Spinal cord (tissue), 10 donors: ENCODE data around the gene MPC2. TPM values are rescaled to one million over a fixed set of nuclear protein-coding genes. Genes with fewer than 3 reads are reported as not detected.
"Not testable (repeated sequence)": the region's sequence is repeated elsewhere in the genome, so short reads cannot be mapped to it uniquely, and the experiment has no call there.

Source experiments
- DNase-seq, 6 donors: peaks; one replicate each; pipeline versions ENCODE4 v3.0.0 to v3.0.0-alpha.2; 2013 to 2015; ENCODE audit warnings: low spot score in 6 of 6, low read depth in 4 of 6
- H3K27ac ChIP-seq: one replicate; pipeline ENCODE4 v1.5.1; 2013; ENCODE audit warnings: low read depth, low read length, control low read depth
- H3K27me3 ChIP-seq: one replicate; pipeline ENCODE4 v1.6.1; 2013; ENCODE audit warnings: low read length; ENCODE audit not compliant: control insufficient read depth, insufficient read depth
- H3K36me3 ChIP-seq: one replicate; pipeline ENCODE4 v1.6.1; 2013; ENCODE audit warnings: low read length; ENCODE audit not compliant: control insufficient read depth, insufficient read depth
- H3K4me1 ChIP-seq: one replicate; pipeline ENCODE4 v1.6.1; 2013; ENCODE audit warnings: low read length; ENCODE audit not compliant: control insufficient read depth, insufficient read depth
- H3K4me3 ChIP-seq: one replicate; pipeline ENCODE4 v1.5.1; 2013; ENCODE audit warnings: low read depth, low read length, control low read depth
- H3K9me3 ChIP-seq: one replicate; pipeline ENCODE4 v1.6.1; 2013; ENCODE audit warnings: low read length; ENCODE audit not compliant: control insufficient read depth, insufficient read depth
- WGBS: methylation state at CpG from one replicate; pipeline ENCODE4 v1.1.5; 2013; ENCODE audit warnings: missing lambda C conversion rate; ENCODE audit not compliant: insufficient coverage; 5-methylcytosine and 5-hydroxymethylcytosine counted together
- polyA plus RNA-seq, 2 donors: library from polyadenylated mRNA; unstranded; fragments of 120-200 nt; gene quantifications; one replicate each; pipeline ENCODE4 v1.2.1, GENCODE V29; 2013; ENCODE audit not compliant: insufficient read length in 2 of 2
- total RNA-seq, 2 donors: library from RNA; depleted of rRNA in 1 of 2; stranded (reverse); fragments of 120-200 nt in 1 of 2; fragments of >200 nt in 1 of 2; gene quantifications; one replicate each; pipeline versions ENCODE4 v1.2.3 to v1.2.4, GENCODE V29; 2013 to 2014
- donor health status: healthy.

Gene MPC2
- total and polyA plus RNA-seq, 4 donors: 48.3 to 114 (median 102) TPM

DNA sequence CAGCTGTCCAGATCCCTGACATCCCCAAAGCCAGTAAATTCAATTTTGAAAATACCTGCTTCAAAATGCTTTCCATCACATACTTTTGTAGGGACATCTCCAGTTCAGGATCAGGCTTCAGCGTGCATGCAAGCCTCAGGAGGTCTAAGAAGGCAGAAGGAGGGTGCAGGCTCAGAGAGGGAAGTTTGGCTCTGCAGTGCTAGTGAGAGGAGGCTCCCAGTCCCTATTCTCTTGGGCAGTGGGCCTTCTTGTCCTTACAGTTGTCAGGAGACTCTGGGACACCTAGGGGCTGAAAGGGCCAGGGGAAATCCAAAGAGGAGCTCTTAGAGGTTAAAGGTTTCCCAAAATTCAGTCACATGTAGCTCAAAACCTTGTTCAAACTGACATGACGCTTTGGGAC, 43.1 kb downstream of the MPC2 start:
- DNase-seq: no peak
- Histone ChIP-seq H3K4me3 (no peak overlapping the region), H3K9me3 (no peaks in the 10 kb centered on the region), H3K4me1 (no peaks in the 10 kb centered on the region), H3K27ac (no peak overlapping the region), H3K36me3 (no peaks in the 10 kb centered on the region), H3K27me3 (no peaks in the 10 kb centered on the region)
- 40% methylated on average over 1 of the region's 2 CpGs for WGBS

DNA sequence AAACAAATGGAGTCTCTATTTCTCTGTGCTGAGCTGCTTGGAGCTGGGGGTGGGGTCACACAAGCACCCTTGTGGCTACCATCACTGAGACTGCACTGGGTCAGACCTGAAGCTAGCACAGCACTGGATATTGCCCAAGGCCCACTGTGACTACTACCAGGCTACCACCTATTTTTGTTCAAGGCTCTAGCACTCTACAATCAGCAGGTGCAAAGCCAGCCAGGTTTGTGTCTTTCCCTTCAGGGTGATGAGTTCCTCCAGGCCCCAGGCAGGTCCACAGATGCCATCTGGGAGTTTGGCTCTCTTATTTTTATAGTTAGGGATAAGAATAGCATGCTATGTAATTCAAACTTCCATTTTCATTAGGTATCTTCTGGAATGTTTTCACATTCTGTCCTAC, 46.5 kb downstream of the MPC2 start:
- Histone ChIP-seq H3K9me3 (no peaks in the 10 kb centered on the region), H3K36me3 (no peaks in the 10 kb centered on the region), H3K4me3 (no peak overlapping the region), H3K27me3 (no peaks in the 10 kb centered on the region), H3K27ac (no peak overlapping the region), H3K4me1 (no peaks in the 10 kb centered on the region)
- DNase-seq: no peak

DNA sequence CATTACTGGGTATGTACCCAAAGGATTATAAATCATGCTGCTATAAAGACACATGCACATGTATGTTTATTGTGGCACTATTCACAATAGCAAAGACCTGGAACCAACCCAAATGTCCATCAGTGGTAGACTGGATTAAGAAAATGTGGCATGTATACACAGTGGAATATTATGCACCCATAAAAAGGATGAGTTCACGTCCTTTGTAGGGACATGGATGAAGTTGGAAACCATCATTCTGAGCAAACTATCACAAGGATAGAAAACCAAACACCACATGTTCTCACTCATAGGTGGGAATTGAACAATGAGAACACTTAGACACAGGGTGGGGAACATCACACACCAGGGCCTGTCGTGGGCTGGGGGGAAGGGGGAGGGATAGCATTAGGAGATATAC, 49.7 kb downstream of the MPC2 start:
- not testable (repeated sequence) for H3K4me1 ChIP-seq, DNase-seq, H3K36me3 ChIP-seq, H3K9me3 ChIP-seq, H3K4me3 ChIP-seq, H3K27me3 ChIP-seq, H3K27ac ChIP-seq
- WGBS: no CpG with 5 or more reads among the region's 2 CpGs

DNA sequence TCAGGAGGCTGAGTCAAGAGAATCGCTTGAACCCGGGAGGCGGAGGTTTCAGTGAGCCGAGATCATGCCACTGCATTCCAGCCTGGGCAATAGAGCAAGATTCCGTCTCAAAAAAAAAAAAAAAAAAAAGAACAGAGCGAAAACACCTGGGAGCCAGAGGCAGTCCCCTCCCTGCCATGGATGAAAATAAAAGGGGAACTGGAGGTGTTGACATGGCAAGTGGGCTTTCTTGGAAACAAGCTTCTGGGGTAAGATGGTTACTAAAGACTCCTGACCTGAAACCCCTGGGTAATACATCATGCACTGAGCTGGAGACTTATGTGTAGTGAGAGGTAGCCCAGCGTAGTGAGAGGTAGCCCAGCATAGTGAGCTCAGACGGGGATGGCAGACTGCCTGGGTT, 54.5 kb downstream of the MPC2 start:
- DNase-seq: no peak
- Histone ChIP-seq H3K4me3 (no peak overlapping the region), H3K27ac (no peak overlapping the region), H3K27me3 (no peaks in the 10 kb centered on the region), H3K4me1 (no peaks in the 10 kb centered on the region), H3K36me3 (no peaks in the 10 kb centered on the region), H3K9me3 (no peaks in the 10 kb centered on the region)
- 92% methylated on average over 4 of the region's 8 CpGs for WGBS

DNA sequence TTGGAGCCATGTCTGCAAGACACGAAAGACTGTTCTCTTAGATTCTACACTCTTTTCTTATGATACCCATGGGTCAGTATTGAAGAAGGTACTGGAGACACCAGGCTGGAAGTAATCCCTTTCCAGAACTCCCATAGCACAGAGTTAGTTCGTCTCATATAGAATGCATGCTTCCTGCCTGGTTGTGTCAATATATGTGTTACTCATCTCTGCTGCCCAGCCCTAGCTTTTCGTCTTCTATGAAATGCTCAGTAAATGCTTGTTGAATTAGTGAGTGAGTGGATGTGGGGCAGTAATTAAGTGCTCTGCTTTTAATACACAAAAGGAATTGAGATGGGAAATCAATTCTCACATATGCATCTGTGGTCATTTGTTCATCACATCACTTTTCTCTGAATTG, 55.1 kb downstream of the MPC2 start:
- WGBS: 67% methylated on average over 1 of the region's 3 CpGs
- no peak overlapping the region for H3K27ac ChIP-seq
- DNase-seq: no peak
- no peaks in the 10 kb centered on the region for H3K9me3 ChIP-seq
- H3K36me3 ChIP-seq: no peaks in the 10 kb centered on the region
- H3K4me1 ChIP-seq: no peaks in the 10 kb centered on the region
- H3K27me3 ChIP-seq: no peaks in the 10 kb centered on the region
- no peak overlapping the region for H3K4me3 ChIP-seq

DNA sequence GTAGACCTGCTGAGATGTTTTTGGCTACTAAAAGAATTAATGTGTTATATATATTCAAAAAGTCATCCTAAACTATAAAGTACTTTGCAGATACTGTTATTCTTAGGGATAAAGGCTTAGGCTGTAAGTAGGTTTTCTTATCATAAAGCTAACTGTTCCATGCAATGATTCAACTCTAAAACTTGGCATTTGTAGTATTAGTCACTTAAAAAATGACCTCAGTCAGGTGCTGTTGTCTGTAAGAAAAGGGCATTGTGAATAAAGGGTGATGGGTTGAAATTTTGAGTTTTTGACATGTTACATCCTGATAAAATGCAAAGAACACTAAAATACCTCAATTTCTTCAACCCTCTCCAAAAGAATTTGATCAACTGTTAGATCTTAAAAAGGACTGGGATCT, 55.8 kb downstream of the MPC2 start:
- Histone ChIP-seq H3K9me3 (no peaks in the 10 kb centered on the region), H3K4me1 (no peaks in the 10 kb centered on the region), H3K27ac (no peak overlapping the region), H3K36me3 (no peaks in the 10 kb centered on the region), H3K27me3 (no peaks in the 10 kb centered on the region), H3K4me3 (no peak overlapping the region)
- no peak for DNase-seq

DNA sequence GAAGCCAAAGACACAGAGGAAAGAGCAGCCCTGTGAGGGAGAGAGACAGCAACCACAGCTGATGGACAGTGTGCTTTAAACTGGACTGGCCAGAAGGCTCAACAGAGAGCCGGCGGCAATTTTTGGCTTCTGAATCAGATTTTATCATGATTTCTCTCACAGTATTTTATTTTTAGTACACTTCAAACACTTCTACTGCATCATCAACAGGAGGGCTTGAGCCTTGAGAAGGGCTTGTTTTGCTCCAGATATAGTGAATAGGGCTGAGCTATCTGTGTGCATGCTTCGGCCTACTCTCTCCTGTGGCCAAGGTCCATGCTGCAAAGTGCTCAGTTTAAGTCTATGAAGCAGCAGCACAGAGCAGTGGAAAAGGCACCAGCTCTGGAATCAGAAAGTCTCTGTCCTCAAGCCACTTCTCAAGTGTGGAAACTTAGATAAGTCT, 56.3 kb downstream of the MPC2 start:
- Histone ChIP-seq H3K9me3 (no peaks in the 10 kb centered on the region), H3K4me1 (no peaks in the 10 kb centered on the region), H3K36me3 (no peaks in the 10 kb centered on the region), H3K27me3 (no peaks in the 10 kb centered on the region), H3K27ac (no peak overlapping the region), H3K4me3 (no peak overlapping the region)
- no peak for DNase-seq
- WGBS: 94% methylated on average over 3 of the region's 3 CpGs

DNA sequence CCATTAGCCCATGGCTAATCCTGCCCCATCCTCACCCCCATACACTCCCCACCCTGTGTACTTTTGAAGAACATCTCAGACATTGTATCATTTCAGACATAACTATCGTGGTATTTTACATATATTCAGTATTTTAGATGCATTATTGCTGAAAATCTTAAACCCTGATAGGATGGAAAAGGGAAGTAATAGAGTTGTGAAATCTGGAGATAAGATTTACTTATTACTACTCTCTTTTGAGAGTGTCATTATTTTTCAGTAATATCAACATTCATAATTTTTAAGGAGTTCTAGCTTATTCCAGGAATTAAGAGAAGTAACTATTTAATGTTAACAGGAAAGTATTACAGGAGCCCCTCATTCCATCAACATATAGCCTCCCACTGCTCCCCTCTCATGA, 57.4 kb downstream of the MPC2 start:
- Histone ChIP-seq H3K36me3 (no peaks in the 10 kb centered on the region), H3K4me3 (no peak overlapping the region), H3K27me3 (no peaks in the 10 kb centered on the region), H3K4me1 (no peaks in the 10 kb centered on the region), H3K9me3 (no peaks in the 10 kb centered on the region), H3K27ac (no peak overlapping the region)
- WGBS: no CpG with 5 or more reads among the region's 1 CpG
- DNase-seq: no peak

DNA sequence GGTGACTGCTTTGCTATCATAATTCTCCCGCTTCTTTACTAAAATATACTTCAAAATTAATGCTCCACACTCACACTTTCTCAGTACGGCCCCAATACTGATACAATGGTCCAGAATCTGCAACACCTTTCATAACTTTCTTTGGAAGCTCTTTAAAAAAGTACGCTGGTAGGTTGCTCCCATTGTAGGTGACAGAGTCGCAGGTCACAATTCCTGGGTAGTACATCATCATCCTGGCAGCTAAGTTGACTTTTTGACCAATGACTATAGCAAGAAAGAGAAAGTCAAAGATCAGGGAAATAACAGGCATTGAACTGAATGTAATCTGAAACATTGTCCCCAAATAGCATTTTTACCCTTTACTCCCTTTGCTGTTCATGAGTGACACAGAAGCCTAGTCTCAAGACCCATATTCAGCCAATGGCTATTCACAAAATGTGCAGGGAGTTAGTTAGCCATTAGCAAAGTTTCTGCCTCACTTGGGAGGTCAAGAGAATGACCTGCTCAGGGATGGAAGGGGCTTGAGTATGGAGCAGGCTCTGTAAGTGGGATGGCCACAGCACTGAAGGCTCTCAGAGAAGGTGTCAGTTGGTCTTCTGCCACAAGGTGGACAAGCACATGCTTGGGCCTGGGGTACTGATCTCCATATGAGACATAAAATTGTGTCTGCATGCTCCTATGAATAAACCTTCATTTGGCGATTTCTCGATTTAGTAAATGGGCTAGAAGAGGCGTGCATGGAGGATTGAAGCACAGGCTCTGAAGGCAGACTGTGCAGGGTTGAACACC, 58.3 kb downstream of the MPC2 start:
- DNase-seq: no peak
- Histone ChIP-seq H3K4me1 (no peaks in the 10 kb centered on the region), H3K4me3 (no peak overlapping the region), H3K27ac (no peak overlapping the region), H3K27me3 (no peaks in the 10 kb centered on the region), H3K36me3 (no peaks in the 10 kb centered on the region), H3K9me3 (no peaks in the 10 kb centered on the region)
- WGBS: 98% methylated on average over 7 of the region's 7 CpGs

DNA sequence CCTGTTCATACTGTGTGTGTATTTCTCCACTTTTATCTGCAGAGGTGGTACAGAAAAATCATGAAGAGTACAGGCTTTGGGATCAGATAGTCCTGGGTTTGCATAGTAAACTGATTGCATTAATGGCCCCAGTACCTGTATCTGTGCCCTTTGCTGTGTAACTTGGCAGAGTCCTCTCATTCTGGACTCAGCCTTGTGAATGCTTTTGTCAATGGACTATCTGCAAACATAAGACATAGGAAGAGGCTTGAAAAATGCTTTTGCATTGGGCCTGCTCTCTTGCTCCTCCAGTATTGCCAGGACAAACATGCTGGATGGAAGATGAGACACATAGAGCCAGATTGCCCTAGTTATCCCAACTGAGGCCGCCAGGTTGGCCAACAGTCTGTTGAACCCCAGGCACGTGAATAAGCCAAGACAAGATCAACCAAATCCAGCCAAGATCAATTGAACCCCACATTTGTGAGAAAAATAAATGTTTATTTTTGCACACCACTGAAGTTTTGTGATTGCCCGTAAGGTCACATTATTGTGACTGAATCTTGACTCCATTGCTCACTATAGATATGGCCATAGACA, 60.2 kb downstream of the MPC2 start:
- H3K27me3 ChIP-seq: no peaks in the 10 kb centered on the region
- WGBS: 100% methylated on average over 1 of the region's 3 CpGs
- H3K4me1 ChIP-seq: no peaks in the 10 kb centered on the region
- no peak for DNase-seq
- no peak overlapping the region for H3K27ac ChIP-seq
- no peaks in the 10 kb centered on the region for H3K36me3 ChIP-seq
- no peak overlapping the region for H3K4me3 ChIP-seq
- no peaks in the 10 kb centered on the region for H3K9me3 ChIP-seq
